ENCODE results near the gene DENND2D. TPM values are rescaled to one million over a fixed set of nuclear protein-coding genes. Genes with fewer than 3 reads are reported as not detected.

The DENND2D gene, protein sequence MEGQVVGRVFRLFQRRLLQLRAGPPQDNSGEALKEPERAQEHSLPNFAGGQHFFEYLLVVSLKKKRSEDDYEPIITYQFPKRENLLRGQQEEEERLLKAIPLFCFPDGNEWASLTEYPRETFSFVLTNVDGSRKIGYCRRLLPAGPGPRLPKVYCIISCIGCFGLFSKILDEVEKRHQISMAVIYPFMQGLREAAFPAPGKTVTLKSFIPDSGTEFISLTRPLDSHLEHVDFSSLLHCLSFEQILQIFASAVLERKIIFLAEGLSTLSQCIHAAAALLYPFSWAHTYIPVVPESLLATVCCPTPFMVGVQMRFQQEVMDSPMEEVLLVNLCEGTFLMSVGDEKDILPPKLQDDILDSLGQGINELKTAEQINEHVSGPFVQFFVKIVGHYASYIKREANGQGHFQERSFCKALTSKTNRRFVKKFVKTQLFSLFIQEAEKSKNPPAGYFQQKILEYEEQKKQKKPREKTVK
- 0.20 and 0.73 TPM in 2 replicates for total RNA-seq

DNA sequence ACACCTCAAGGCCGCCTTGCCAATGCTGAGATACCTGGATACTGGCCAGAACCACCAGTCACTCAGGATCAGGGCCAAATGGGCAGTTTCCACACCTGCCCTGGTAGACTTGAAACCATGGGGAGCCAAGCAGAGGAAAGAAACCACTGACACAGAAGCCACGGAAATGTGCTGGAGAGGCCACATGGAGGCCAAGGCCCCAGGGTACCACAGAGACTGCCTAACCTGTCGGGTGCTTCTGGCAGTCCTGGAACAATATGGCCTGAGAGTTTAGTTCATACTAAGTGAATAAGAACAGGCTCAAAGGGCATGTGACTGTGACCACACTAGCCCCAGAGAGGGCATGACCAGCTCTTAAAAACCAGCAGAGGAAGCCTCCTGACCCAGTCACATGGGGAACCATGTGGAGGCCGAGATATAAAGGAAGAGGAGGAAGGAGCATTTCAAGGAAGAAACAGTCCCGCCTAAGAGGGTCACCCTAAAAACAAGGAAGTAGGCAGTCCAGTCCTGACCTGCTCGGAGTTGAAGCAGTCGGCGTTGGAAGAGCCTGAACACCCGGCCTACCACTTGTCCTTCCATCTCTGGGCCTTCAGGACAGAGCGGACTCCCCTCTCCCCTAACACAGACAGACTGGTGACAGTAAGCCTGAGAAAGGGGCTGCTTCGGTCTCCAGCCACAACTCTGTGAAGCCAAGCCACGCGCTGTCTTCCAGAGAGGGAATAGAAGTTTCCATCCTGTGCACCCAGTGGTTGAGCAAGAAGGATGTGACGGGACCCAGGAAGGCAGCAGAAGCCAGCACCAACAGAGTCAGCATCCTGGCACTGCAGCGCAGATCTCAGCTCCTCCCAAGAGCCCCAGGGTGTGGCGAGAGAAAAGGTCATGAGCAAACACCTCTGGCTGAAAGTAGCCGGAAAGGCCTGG is at the start of gene DENND2D:
DENND2D (minus strand) TSS at position 766 of the 921 bp plus-strand sequence; CDS start at position 579, 187 bp downstream.

DNA sequence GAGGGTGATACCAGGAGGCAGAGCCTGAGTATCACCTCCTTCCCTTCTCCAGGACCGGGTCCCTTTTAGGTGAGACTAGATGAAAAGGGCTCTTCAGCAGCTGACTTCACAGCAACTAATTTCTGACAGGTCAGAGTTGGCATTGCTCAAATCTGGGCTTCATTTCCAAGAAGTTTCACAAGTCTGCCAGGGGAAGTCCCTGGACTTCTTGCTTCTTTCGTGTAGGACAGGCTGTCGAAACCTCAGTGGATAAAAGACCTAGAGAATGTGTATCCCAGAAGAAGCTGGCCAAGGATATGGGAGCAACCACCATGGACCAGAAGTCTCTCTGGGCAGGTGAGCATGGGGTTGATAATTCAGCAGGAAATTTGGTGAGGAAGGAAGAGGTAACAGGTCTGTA is 27.0 kb upstream of the DENND2D start, which contains the start of gene CHI3L2:
CHI3L2 (plus strand) TSS at position 280 of the 400 bp plus-strand sequence; CDS start at position 297, 17 bp downstream.

DNA sequence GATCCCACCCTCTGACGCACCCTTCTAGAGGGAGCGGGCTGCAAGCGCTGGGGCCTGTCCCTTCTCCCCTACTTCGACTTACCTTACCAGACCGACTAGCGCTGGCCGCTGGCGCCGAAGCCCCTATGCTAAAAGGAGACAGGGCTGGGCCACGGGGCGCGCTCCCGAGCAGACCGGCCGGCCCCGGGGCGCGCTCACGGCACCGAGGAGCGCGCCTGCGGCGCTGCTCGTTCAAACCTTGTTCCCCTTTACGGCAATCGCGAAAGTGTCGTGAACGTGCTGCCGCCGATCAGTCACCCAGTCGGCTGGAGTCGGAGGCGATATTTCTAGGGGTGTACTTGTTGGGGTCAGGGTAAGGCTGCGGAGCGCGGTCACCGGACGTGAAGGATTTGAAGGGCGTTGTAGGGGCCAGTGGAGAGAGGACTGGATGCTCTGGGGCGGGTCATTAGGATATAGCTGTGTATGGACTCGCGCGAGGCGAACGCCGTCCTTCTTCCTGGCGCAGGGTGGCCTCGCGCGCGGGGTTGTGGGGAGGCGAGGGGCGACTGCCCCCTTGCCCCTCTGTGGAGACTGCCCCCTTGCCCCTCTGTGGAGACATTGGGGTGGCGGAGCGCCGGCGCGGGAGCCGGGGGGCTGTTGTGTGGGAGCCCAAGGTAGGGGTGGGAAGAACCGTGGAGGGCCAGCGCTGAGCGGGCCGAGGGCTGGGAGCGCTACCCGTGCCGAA is 60.3 kb downstream of the DENND2D start, which contains the start of the genes CEPT1 and DRAM2:
CEPT1 (plus strand) TSS at position 268 of the 724 bp plus-strand sequence. CDS start 7,492 bp downstream, outside the sequence.
DRAM2 (minus strand) TSS at position 138 of the 724 bp plus-strand sequence. CDS start 8,539 bp downstream, outside the sequence.

Other genes starting within 250 kb of the DENND2D start
- gene LRIF1, start 236.7 kb downstream of the DENND2D start, total RNA-seq: 13.1 and 13.5 TPM in 2 replicates
- gene DRAM2, start 60.6 kb downstream of the DENND2D start, total RNA-seq: 33.1 and 42.2 TPM in 2 replicates
- 20.1 and 24.0 TPM in 2 replicates for gene CEPT1, start 60.4 kb downstream of the DENND2D start, total RNA-seq
- not detected in 2 replicates for gene CHI3L2, start 27.1 kb upstream of the DENND2D start, total RNA-seq
- not detected in 2 replicates for gene CHIA, start 90.2 kb upstream of the DENND2D start, total RNA-seq
- 0.40 TPM in 1 of 2 replicates, not detected in the other for gene OVGP1, start 227.1 kb upstream of the DENND2D start, total RNA-seq
- 55.7 and 56.5 TPM in 2 replicates for gene WDR77, start 248.6 kb upstream of the DENND2D start, total RNA-seq
- 292 and 347 TPM in 2 replicates for gene ATP5PB, start 248.8 kb upstream of the DENND2D start, total RNA-seq